ENCODE data around the gene CEACAM3.

- TF ChIP-seq CTCF (IDR thresholded peaks at IDR 0.05) (no peak), POLR2A (IDR thresholded peaks at IDR 0.05) (no peak)
Measured at GRCh38 chr19:41804336-41804735, 7.9 kb downstream of the CEACAM3 start.

Data from Peyer's patch (tissue), 4 donors.